Vagina (tissue), 2 donors: Measurements from ENCODE around the gene ERCC5.

Source experiments
- CTCF ChIP-seq, 3 experiments: fragments of 450-650 bp in 2 of 3; fragments of 200-600 bp in 1 of 3; sonication (generic) in 1 of 3; IDR thresholded peaks; one replicate each; pipeline ENCODE4 v1.5.1; 2017 to 2019; ENCODE audit warnings: antibody characterized with exemption in 3 of 3, mild to moderate bottlenecking in 2 of 3, moderate library complexity in 2 of 3
- POLR2A ChIP-seq, 2 donors: fragments of 450-650 bp; IDR thresholded peaks; one replicate each; pipeline ENCODE4 v1.6.1; 2017; ENCODE audit warnings: antibody characterized with exemption in 2 of 2, mild to moderate bottlenecking in 2 of 2, moderate library complexity in 2 of 2

- TF ChIP-seq CTCF (IDR thresholded peaks at IDR 0.05) (no peak), POLR2A (IDR thresholded peaks at IDR 0.05) (no peak)
Measured at GRCh38 chr13:102872131-102872530, 26.3 kb downstream of the ERCC5 start.
